A549 (cell line): ENCODE data around the gene MEMO1.

ENCODE experiments used
- BHLHE40 ChIP-seq: IDR thresholded peaks from 2 replicates; pipeline ENCODE4 v1.6.1; 2012; ENCODE audit warnings: low read depth, low read length, inconsistent platforms
- CEBPB ChIP-seq, 2 experiments: fragments of >200 bp in 1 of 2; sonication (Bioruptor Twin) in 1 of 2; formaldehyde crosslinking in 1 of 2; IDR thresholded peaks; 2 replicates each; pipeline ENCODE4 v1.6.1; 2012 to 2016
- CTCF ChIP-seq: fragments of >200 bp; sonication (Bioruptor Twin); formaldehyde crosslinking; IDR thresholded peaks from 3 replicates; pipeline ENCODE4 v1.5.1; 2016
- EHMT2 ChIP-seq: fragments of 200-600 bp; sonication (generic); IDR thresholded peaks from 2 replicates; pipeline ENCODE4 v1.6.1; 2016; ENCODE audit warnings: antibody characterized with exemption, low read depth, mild to moderate bottlenecking, moderate library complexity
- ESRRA ChIP-seq: fragments of 150-350 bp; IDR thresholded peaks from 2 replicates; pipeline ENCODE4 v1.6.1; 2014; ENCODE audit warnings: mild to moderate bottlenecking, low read length, borderline replicate concordance
- JUN ChIP-seq, 2 experiments: fragments of >200 bp; sonication (Bioruptor Twin); formaldehyde crosslinking; IDR thresholded peaks; 2 replicates in 1 of 2; 3 replicates in 1 of 2; pipeline ENCODE4 v1.6.1; 2016 to 2017
- KDM1A ChIP-seq: fragments of 200-600 bp; sonication (generic); IDR thresholded peaks from 2 replicates; pipeline ENCODE4 v1.6.1; 2016; ENCODE audit warnings: low read depth, mild to moderate bottlenecking
- MAZ ChIP-seq: fragments of 150-350 bp; IDR thresholded peaks from 2 replicates; pipeline ENCODE4 v1.6.1; 2014; ENCODE audit warnings: antibody characterized with exemption, low read depth, low read length, borderline replicate concordance
- MYC ChIP-seq: IDR thresholded peaks from 2 replicates; pipeline ENCODE4 v1.6.1; 2012; ENCODE audit warnings: mild to moderate bottlenecking, inconsistent platforms, low read length, improper control_type of control experiment, borderline replicate concordance
- POLR2A ChIP-seq: IDR thresholded peaks from 2 replicates; pipeline ENCODE4 v1.6.1; 2012; ENCODE audit warnings: mild to moderate bottlenecking, low read length
- POLR2AphosphoS2 ChIP-seq: conservative IDR thresholded peaks from 2 replicates; pipeline ENCODE4 v1.6.1; 2012; ENCODE audit warnings: low read length, improper control_type of control experiment, inconsistent platforms
- RFX5 ChIP-seq: fragments of 450-650 bp; IDR thresholded peaks from 2 replicates; pipeline ENCODE4 v1.7.1; 2014; ENCODE audit warnings: antibody characterized with exemption, mild to moderate bottlenecking, moderate library complexity
- TF ChIP-seq, protein P1 (sequence below): fragments of >200 bp; sonication (Bioruptor Twin); formaldehyde crosslinking; IDR thresholded peaks from 3 replicates; pipeline ENCODE4 v1.6.1; 2016

- no peak for TF ChIP-seq CTCF
- TF ChIP-seq BHLHE40: no peak
- TF ChIP-seq POLR2A: no peak
- no peak for TF ChIP-seq MAZ
- TF ChIP-seq, protein P1, sequence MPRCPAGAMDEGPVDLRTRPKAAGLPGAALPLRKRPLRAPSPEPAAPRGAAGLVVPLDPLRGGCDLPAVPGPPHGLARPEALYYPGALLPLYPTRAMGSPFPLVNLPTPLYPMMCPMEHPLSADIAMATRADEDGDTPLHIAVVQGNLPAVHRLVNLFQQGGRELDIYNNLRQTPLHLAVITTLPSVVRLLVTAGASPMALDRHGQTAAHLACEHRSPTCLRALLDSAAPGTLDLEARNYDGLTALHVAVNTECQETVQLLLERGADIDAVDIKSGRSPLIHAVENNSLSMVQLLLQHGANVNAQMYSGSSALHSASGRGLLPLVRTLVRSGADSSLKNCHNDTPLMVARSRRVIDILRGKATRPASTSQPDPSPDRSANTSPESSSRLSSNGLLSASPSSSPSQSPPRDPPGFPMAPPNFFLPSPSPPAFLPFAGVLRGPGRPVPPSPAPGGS: no peak
- TF ChIP-seq KDM1A: no peak
- no peak for TF ChIP-seq CEBPB (IDR thresholded peaks at IDR 0.05)
- TF ChIP-seq MYC: no peak
- no peak for TF ChIP-seq EHMT2
- no peak for TF ChIP-seq ESRRA
- no peak for TF ChIP-seq RFX5
- TF ChIP-seq POLR2AphosphoS2: no peak
- no peak for TF ChIP-seq JUN (IDR thresholded peaks at IDR 0.05)
Observed at GRCh38 chr2:31957354-31958139, 53.3 kb downstream of the MEMO1 start.
